Body of pancreas (tissue), 4 donors: ENCODE data around the gene PRTN3.

Source experiments
- POLR2A ChIP-seq, 3 donors: fragments of 450-650 bp; IDR thresholded peaks; one replicate each; pipeline ENCODE4 v1.6.1; 2016; ENCODE audit warnings: antibody characterized with exemption in 3 of 3, mild to moderate bottlenecking in 2 of 3
- TF ChIP-seq, protein P1 (sequence below), 7 experiments: fragments of 450-650 bp in 4 of 7; fragments of 200-600 bp in 3 of 7; sonication (generic) in 3 of 7; IDR thresholded peaks; one replicate each; pipeline ENCODE4 v1.5.1; 2016 to 2019; ENCODE audit warnings: antibody characterized with exemption in 7 of 7

DNA sequence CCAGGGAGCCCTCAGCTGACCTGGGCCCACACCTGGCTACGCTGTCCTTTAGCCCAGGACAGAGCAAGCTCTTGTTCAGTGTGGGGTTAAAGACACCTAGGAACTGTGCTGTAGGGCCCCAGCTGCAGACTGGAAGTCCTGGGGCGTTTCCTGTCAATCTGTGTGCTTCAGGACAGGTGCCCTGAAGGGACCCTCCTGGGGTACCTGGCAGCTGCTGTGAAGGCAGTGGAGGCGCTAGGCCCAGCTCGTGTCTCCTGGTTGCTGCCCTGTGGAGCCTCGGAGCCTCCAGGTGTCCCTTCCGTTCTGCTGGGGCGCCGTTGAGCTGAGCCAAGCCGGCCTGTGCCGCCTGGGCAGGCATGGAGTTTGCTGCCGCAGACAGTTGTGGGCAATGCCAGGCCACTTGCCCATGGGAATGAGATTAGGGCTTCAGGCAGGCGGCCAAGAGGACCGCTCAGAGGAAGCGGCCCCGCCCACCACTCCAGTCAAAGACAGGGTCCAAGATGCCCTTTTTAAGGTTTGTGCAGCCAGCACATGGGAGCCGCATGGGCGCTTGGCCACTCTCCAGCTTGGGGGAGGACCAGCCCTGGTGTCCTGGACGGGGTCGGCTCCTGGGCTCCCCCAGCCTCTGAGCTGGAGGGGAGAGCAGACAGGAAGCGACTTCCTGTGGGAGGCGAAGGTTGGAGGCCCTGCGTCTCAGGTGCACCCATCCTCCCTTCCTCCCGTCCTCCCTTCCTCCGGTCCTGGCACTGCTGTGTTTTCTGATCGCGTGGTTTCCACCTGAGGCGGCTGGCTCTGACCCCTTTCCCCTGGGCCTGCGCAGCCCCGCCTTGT is 39.6 kb upstream of the PRTN3 start:
- TF ChIP-seq, protein P1, sequence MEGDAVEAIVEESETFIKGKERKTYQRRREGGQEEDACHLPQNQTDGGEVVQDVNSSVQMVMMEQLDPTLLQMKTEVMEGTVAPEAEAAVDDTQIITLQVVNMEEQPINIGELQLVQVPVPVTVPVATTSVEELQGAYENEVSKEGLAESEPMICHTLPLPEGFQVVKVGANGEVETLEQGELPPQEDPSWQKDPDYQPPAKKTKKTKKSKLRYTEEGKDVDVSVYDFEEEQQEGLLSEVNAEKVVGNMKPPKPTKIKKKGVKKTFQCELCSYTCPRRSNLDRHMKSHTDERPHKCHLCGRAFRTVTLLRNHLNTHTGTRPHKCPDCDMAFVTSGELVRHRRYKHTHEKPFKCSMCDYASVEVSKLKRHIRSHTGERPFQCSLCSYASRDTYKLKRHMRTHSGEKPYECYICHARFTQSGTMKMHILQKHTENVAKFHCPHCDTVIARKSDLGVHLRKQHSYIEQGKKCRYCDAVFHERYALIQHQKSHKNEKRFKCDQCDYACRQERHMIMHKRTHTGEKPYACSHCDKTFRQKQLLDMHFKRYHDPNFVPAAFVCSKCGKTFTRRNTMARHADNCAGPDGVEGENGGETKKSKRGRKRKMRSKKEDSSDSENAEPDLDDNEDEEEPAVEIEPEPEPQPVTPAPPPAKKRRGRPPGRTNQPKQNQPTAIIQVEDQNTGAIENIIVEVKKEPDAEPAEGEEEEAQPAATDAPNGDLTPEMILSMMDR (IDR thresholded peaks at IDR 0.05), result no peak
- TF ChIP-seq POLR2A (IDR thresholded peaks at IDR 0.05), result peak in 1 of 3 donors; percentile 8
